ENCODE results near the gene SLC9A4.

Gene SLC9A4

GRCh38 chr2:102437122-102437521 lies 35.9 kb upstream of the SLC9A4 start:
- CTCF ChIA-PET = no interaction called here
- DNase-seq (ENCODE audit: extremely low spot score) = no peak
- TF ChIP-seq TARDBP (IDR thresholded peaks at IDR 0.05) = no peak
- no peak for TF ChIP-seq FOXM1 (IDR thresholded peaks at IDR 0.05; ENCODE audit: borderline replicate concordance)
- TF ChIP-seq ZNF384 (IDR thresholded peaks at IDR 0.05) = no peak
- TF ChIP-seq CTBP1 (IDR thresholded peaks at IDR 0.05; ENCODE audit: borderline replicate concordance) = no peak
- no peak for TF ChIP-seq ELF4 (IDR thresholded peaks at IDR 0.05)
- no peak for TF ChIP-seq NFRKB (IDR thresholded peaks at IDR 0.05)
- TF ChIP-seq LEF1 (IDR thresholded peaks at IDR 0.05; ENCODE audit: borderline replicate concordance) = no peak
- no peak for TF ChIP-seq PKNOX1 (IDR thresholded peaks at IDR 0.05)
- no peak for TF ChIP-seq SUZ12 (IDR thresholded peaks at IDR 0.05)
- no peak for TF ChIP-seq FOXA1 (IDR thresholded peaks at IDR 0.05)
- no peak for TF ChIP-seq FOXK2 (IDR thresholded peaks at IDR 0.05)
- no peak for TF ChIP-seq BHLHE40 (IDR thresholded peaks at IDR 0.05; ENCODE audit: borderline replicate concordance)
- TF ChIP-seq HDGF (IDR thresholded peaks at IDR 0.05; ENCODE audit: borderline replicate concordance) = no peak
- no peak for TF ChIP-seq L3MBTL2 (conservative IDR thresholded peaks at IDR 0.05)
- no peak for TF ChIP-seq ARNT (IDR thresholded peaks at IDR 0.05)
- TF ChIP-seq SP1 (IDR thresholded peaks at IDR 0.05) = no peak
- POLR2A ChIA-PET = no interaction called here

GRCh38 chr2:102438111-102438510 lies 34.9 kb upstream of the SLC9A4 start:
- DNase-seq (ENCODE audit: extremely low spot score) = no peak
- POLR2A ChIA-PET = no interaction called here
- CTCF ChIA-PET = no interaction called here
- TF ChIP-seq L3MBTL2 (conservative IDR thresholded peaks at IDR 0.05) = no peak
- no peak for TF ChIP-seq CTBP1 (IDR thresholded peaks at IDR 0.05; ENCODE audit: borderline replicate concordance)
- TF ChIP-seq ZNF384 (IDR thresholded peaks at IDR 0.05) = no peak
- no peak for TF ChIP-seq SUZ12 (IDR thresholded peaks at IDR 0.05)
- TF ChIP-seq BHLHE40 (IDR thresholded peaks at IDR 0.05; ENCODE audit: borderline replicate concordance) = no peak
- TF ChIP-seq HDGF (IDR thresholded peaks at IDR 0.05; ENCODE audit: borderline replicate concordance) = no peak
- no peak for TF ChIP-seq ELF4 (IDR thresholded peaks at IDR 0.05)
- TF ChIP-seq NFRKB (IDR thresholded peaks at IDR 0.05) = no peak
- no peak for TF ChIP-seq ARNT (IDR thresholded peaks at IDR 0.05)
- TF ChIP-seq FOXK2 (IDR thresholded peaks at IDR 0.05) = no peak
- no peak for TF ChIP-seq TARDBP (IDR thresholded peaks at IDR 0.05)
- no peak for TF ChIP-seq PKNOX1 (IDR thresholded peaks at IDR 0.05)
- no peak for TF ChIP-seq FOXM1 (IDR thresholded peaks at IDR 0.05; ENCODE audit: borderline replicate concordance)
- TF ChIP-seq LEF1 (IDR thresholded peaks at IDR 0.05; ENCODE audit: borderline replicate concordance) = no peak
- no peak for TF ChIP-seq SP1 (IDR thresholded peaks at IDR 0.05)
- no peak for TF ChIP-seq FOXA1 (IDR thresholded peaks at IDR 0.05)

GRCh38 chr2:102438578-102438977 lies 34.4 kb upstream of the SLC9A4 start:
- TF ChIP-seq FOXM1 (IDR thresholded peaks at IDR 0.05; ENCODE audit: borderline replicate concordance) (no peak), CTBP1 (IDR thresholded peaks at IDR 0.05; ENCODE audit: borderline replicate concordance) (no peak), TARDBP (IDR thresholded peaks at IDR 0.05) (no peak), FOXA1 (IDR thresholded peaks at IDR 0.05) (no peak), PKNOX1 (IDR thresholded peaks at IDR 0.05) (no peak), HDGF (IDR thresholded peaks at IDR 0.05; ENCODE audit: borderline replicate concordance) (no peak), ARNT (IDR thresholded peaks at IDR 0.05) (no peak), LEF1 (IDR thresholded peaks at IDR 0.05; ENCODE audit: borderline replicate concordance) (no peak), SUZ12 (IDR thresholded peaks at IDR 0.05) (no peak), ZNF384 (IDR thresholded peaks at IDR 0.05) (no peak), ELF4 (IDR thresholded peaks at IDR 0.05) (no peak), BHLHE40 (IDR thresholded peaks at IDR 0.05; ENCODE audit: borderline replicate concordance) (no peak), NFRKB (IDR thresholded peaks at IDR 0.05) (no peak)
- DNase-seq (ENCODE audit: extremely low spot score) = no peak
- ChIA-PET POLR2A (no interaction called here), CTCF (interaction anchor here (0.6 kb wide), 1 partner anchor 22 kb away, joined by 3 read pairs; no protein-coding TSS in a partner anchor)

- TF ChIP-seq L3MBTL2 (conservative IDR thresholded peaks at IDR 0.05) (no peak), TARDBP (IDR thresholded peaks at IDR 0.05) (no peak), FOXK2 (IDR thresholded peaks at IDR 0.05) (no peak), LEF1 (IDR thresholded peaks at IDR 0.05; ENCODE audit: borderline replicate concordance) (no peak), FOXA1 (IDR thresholded peaks at IDR 0.05) (no peak), ELF4 (IDR thresholded peaks at IDR 0.05) (no peak), SUZ12 (IDR thresholded peaks at IDR 0.05) (no peak), FOXM1 (IDR thresholded peaks at IDR 0.05; ENCODE audit: borderline replicate concordance) (no peak), SP1 (IDR thresholded peaks at IDR 0.05) (no peak), ZNF384 (IDR thresholded peaks at IDR 0.05) (no peak), ARNT (IDR thresholded peaks at IDR 0.05) (no peak), PKNOX1 (IDR thresholded peaks at IDR 0.05) (no peak), NFRKB (IDR thresholded peaks at IDR 0.05) (no peak), HDGF (IDR thresholded peaks at IDR 0.05; ENCODE audit: borderline replicate concordance) (no peak), CTBP1 (IDR thresholded peaks at IDR 0.05; ENCODE audit: borderline replicate concordance) (no peak), BHLHE40 (IDR thresholded peaks at IDR 0.05; ENCODE audit: borderline replicate concordance) (no peak)
- DNase-seq (ENCODE audit: extremely low spot score) = no peak
- ChIA-PET CTCF (interaction anchor here (0.6 kb wide), 1 partner anchor 23 kb away, joined by 3 read pairs; no protein-coding TSS in a partner anchor), POLR2A (no interaction called here)
Observed at GRCh38 chr2:102439065-102439695, 33.8 kb upstream of the SLC9A4 start.

Data from HEK293T (cell line).